Measurements from ENCODE around the gene CCNQ. TPM values are rescaled to one million over a fixed set of nuclear protein-coding genes. Genes with fewer than 3 reads are reported as not detected.

The CCNQ gene
- total and polyA plus RNA-seq, 3 donors from 2014 or later: 19.6 to 27.6 (median 26.9) TPM

GRCh38 chrX:153633607-153634180 is 34.8 kb upstream of the CCNQ start:
- no peak for TF ChIP-seq CTCF (IDR thresholded peaks at IDR 0.05)
- no peak for TF ChIP-seq POLR2A (IDR thresholded peaks at IDR 0.05)
- DNase-seq: no peak
- Histone ChIP-seq H3K4me3 (no peak overlapping the region), H3K27ac (no peak overlapping the region), H3K27me3 (no peaks in the 10 kb centered on the region), H3K36me3 (ENCODE audit: low read depth, missing control alignments) (no peaks in the 10 kb centered on the region), H3K9me3 (no peaks in the 10 kb centered on the region), H3K4me1 (no peaks in the 10 kb centered on the region)
- intact Hi-C loops (cut with DNase I; ENCODE audit: low total_unique reads): no loop called here
- WGBS, 2 donors: 81 to 100% methylated on average over 1 to 13 of the region's 15 CpGs

GRCh38 chrX:153633048-153633447 is 34.1 kb upstream of the CCNQ start:
- H3K9me3 ChIP-seq: no peaks in the 10 kb centered on the region
- no peaks in the 10 kb centered on the region for H3K27me3 ChIP-seq

GRCh38 chrX:153632595-153632946 is 33.6 kb upstream of the CCNQ start:
- intact Hi-C loops (cut with DNase I; ENCODE audit: low total_unique reads): no loop called here
- no peaks in the 10 kb centered on the region for H3K27me3 ChIP-seq
- no peak for TF ChIP-seq POLR2A (IDR thresholded peaks at IDR 0.05)
- no peak for TF ChIP-seq CTCF (IDR thresholded peaks at IDR 0.05)
- H3K9me3 ChIP-seq: no peaks in the 10 kb centered on the region
- H3K36me3 ChIP-seq (ENCODE audit: low read depth, missing control alignments): no peaks in the 10 kb centered on the region
- H3K4me3 ChIP-seq: no peak overlapping the region
- no peak for DNase-seq
- H3K27ac ChIP-seq: no peak overlapping the region
- H3K4me1 ChIP-seq: no peaks in the 10 kb centered on the region
- 100% methylated on average over 2 to 5 of the region's 7 CpGs for WGBS, 2 donors

More at GRCh38 chrX:153633048-153633447, 34.1 kb upstream of the CCNQ start:
- no peak overlapping the region for H3K27ac ChIP-seq
- no peak overlapping the region for H3K4me3 ChIP-seq
- 82 to 95% methylated on average over 2 to 14 of the region's 14 CpGs for WGBS, 2 donors
- no peak for DNase-seq
- no peaks in the 10 kb centered on the region for H3K4me1 ChIP-seq
- intact Hi-C loops (cut with DNase I; ENCODE audit: low total_unique reads): no loop called here
- TF ChIP-seq POLR2A (IDR thresholded peaks at IDR 0.05): no peak
- TF ChIP-seq CTCF (IDR thresholded peaks at IDR 0.05): no peak
- no peaks in the 10 kb centered on the region for H3K36me3 ChIP-seq (ENCODE audit: low read depth, missing control alignments)

GRCh38 chrX:153631907-153632594 is 33.1 kb upstream of the CCNQ start:
- TF ChIP-seq POLR2A (IDR thresholded peaks at IDR 0.05) (no peak), CTCF (IDR thresholded peaks at IDR 0.05) (no peak)
- Histone ChIP-seq H3K36me3 (ENCODE audit: low read depth, missing control alignments) (no peaks in the 10 kb centered on the region), H3K27me3 (no peaks in the 10 kb centered on the region), H3K9me3 (no peaks in the 10 kb centered on the region), H3K27ac (no peak overlapping the region), H3K4me3 (no peak overlapping the region), H3K4me1 (no peaks in the 10 kb centered on the region)
- no peak for DNase-seq
- intact Hi-C loops (cut with DNase I; ENCODE audit: low total_unique reads): no loop called here
- WGBS, 2 donors: 94 to 97% methylated on average over 2 to 12 of the region's 19 CpGs

- Histone ChIP-seq H3K9me3 (no peaks in the 10 kb centered on the region), H3K4me3 (no peak overlapping the region), H3K27me3 (no peaks in the 10 kb centered on the region), H3K36me3 (ENCODE audit: low read depth, missing control alignments) (no peaks in the 10 kb centered on the region), H3K27ac (no peak overlapping the region), H3K4me1 (no peaks in the 10 kb centered on the region)
- intact Hi-C loops (cut with DNase I; ENCODE audit: low total_unique reads): no loop called here
- no peak for DNase-seq
- 75 to 79% methylated on average over 2 of the region's 2 CpGs for WGBS, 2 donors
- TF ChIP-seq CTCF (IDR thresholded peaks at IDR 0.05) (no peak), POLR2A (IDR thresholded peaks at IDR 0.05) (no peak)
Observed at GRCh38 chrX:153631346-153631745, 32.4 kb upstream of the CCNQ start.

Measured in testis (tissue), 3 donors.